HG02852 (cell line): ENCODE data around the gene SUPV3L1.
"Not testable (repeated sequence)": the region's sequence is repeated elsewhere in the genome, so short reads cannot be mapped to it uniquely, and the experiment has no call there.

Experiments
- ATAC-seq: cut with Tn5 transposase; IDR thresholded peaks from one replicate; pipeline ENCODE4 v1.9.1; 2021; ENCODE audit warnings: mild to moderate bottlenecking, moderate library complexity; ENCODE audit not compliant: unreplicated experiment

SUPV3L1 gene

GRCh38 chr10:69228151-69228550, 48.1 kb downstream of the SUPV3L1 start:
- no peak for ATAC-seq

- ATAC-seq = no peak
Measured at GRCh38 chr10:69229616-69229916, 49.5 kb downstream of the SUPV3L1 start.

GRCh38 chr10:69230128-69230527, 50.1 kb downstream of the SUPV3L1 start:
- ATAC-seq = no peak

GRCh38 chr10:69232252-69232651, 52.2 kb downstream of the SUPV3L1 start:
- ATAC-seq = no peak

- ATAC-seq = no peak
Measured at GRCh38 chr10:69232736-69233480, 52.9 kb downstream of the SUPV3L1 start.

GRCh38 chr10:69234447-69234846, 54.4 kb downstream of the SUPV3L1 start:
- ATAC-seq = no peak

- peak; percentile 81 for ATAC-seq
Measured at GRCh38 chr10:69237528-69238159, 57.6 kb downstream of the SUPV3L1 start.

GRCh38 chr10:69239136-69239535, 59.1 kb downstream of the SUPV3L1 start:
- ATAC-seq = no peak

GRCh38 chr10:69239816-69240434, 59.9 kb downstream of the SUPV3L1 start:
- no peak for ATAC-seq

GRCh38 chr10:69240455-69240854, 60.4 kb downstream of the SUPV3L1 start:
- ATAC-seq = no peak

GRCh38 chr10:69241575-69241974, 61.5 kb downstream of the SUPV3L1 start:
- no peak for ATAC-seq

GRCh38 chr10:69242040-69242851, 62.2 kb downstream of the SUPV3L1 start:
- ATAC-seq = no peak

- ATAC-seq = no peak
Measured at GRCh38 chr10:69242852-69243212, 62.8 kb downstream of the SUPV3L1 start.

- ATAC-seq = no peak
Measured at GRCh38 chr10:69243817-69244216, 63.8 kb downstream of the SUPV3L1 start.

GRCh38 chr10:69246036-69246435, 66.0 kb downstream of the SUPV3L1 start:
- no peak for ATAC-seq

GRCh38 chr10:69246581-69247312, 66.7 kb downstream of the SUPV3L1 start:
- no peak for ATAC-seq

- no peak for ATAC-seq
Measured at GRCh38 chr10:69247313-69247710, 67.3 kb downstream of the SUPV3L1 start.

- ATAC-seq = no peak
Measured at GRCh38 chr10:69248117-69248730, 68.2 kb downstream of the SUPV3L1 start.

GRCh38 chr10:69250041-69250440, 70.0 kb downstream of the SUPV3L1 start:
- ATAC-seq = no peak

GRCh38 chr10:69251417-69251816, 71.4 kb downstream of the SUPV3L1 start:
- ATAC-seq = not testable (repeated sequence)
